ENCODE measurements around the gene PLCB3.

GRCh38 chr11:64306563-64306875 is 55.2 kb downstream of the PLCB3 start:
- TF ChIP-seq SUZ12 (IDR thresholded peaks at IDR 0.05) (no peak), FOXA1 (IDR thresholded peaks at IDR 0.05) (no peak), TARDBP (IDR thresholded peaks at IDR 0.05) (no peak)
